Upper lobe of left lung (tissue), 4 donors: Measurements from ENCODE around the gene MYO3A.

Experiments used
- CTCF ChIP-seq, 6 experiments: fragments of 450-650 bp in 4 of 6; fragments of 200-600 bp in 2 of 6; sonication (generic) in 2 of 6; IDR thresholded peaks; one replicate each; pipeline ENCODE4 v1.5.1; 2016 to 2019; ENCODE audit warnings: antibody characterized with exemption in 6 of 6
- EP300 ChIP-seq, 4 donors: sonication (generic); formaldehyde crosslinking; IDR thresholded peaks; one replicate each; pipeline ENCODE4 v1.5.1; 2017; ENCODE audit warnings: antibody characterized with exemption in 4 of 4, control low read depth in 2 of 4
- POLR2A ChIP-seq, 4 donors: fragments of 450-650 bp; IDR thresholded peaks; one replicate each; pipeline ENCODE4 v1.5.1; 2016 to 2017; ENCODE audit warnings: antibody characterized with exemption in 4 of 4, mild to moderate bottlenecking in 2 of 4
- POLR2AphosphoS5 ChIP-seq, 2 donors: sonication (generic); formaldehyde crosslinking; IDR thresholded peaks; one replicate each; pipeline ENCODE4 v1.5.1; 2017; ENCODE audit warnings: antibody characterized with exemption in 2 of 2

GRCh38 chr10:26177341-26177740 lies 243.3 kb downstream of the MYO3A start:
- TF ChIP-seq CTCF (IDR thresholded peaks at IDR 0.05), result no peak
- no peak for TF ChIP-seq EP300 (IDR thresholded peaks at IDR 0.05)
- no peak for TF ChIP-seq POLR2A (IDR thresholded peaks at IDR 0.05)
- TF ChIP-seq POLR2AphosphoS5 (IDR thresholded peaks at IDR 0.05), result no peak
